NOMO-1 (cell line): Measurements from ENCODE around the gene PRKCB.
"Not testable (repeated sequence)": the region's sequence is repeated elsewhere in the genome, so short reads cannot be mapped to it uniquely, and the experiment has no call there.

Source experiments
- DNase-seq, 2 experiments: peaks; one replicate each; lab custom pipeline; 2025; ENCODE audit not compliant: unreplicated experiment in 2 of 2; lab: John Stamatoyannopoulos, UW

The PRKCB gene

DNA sequence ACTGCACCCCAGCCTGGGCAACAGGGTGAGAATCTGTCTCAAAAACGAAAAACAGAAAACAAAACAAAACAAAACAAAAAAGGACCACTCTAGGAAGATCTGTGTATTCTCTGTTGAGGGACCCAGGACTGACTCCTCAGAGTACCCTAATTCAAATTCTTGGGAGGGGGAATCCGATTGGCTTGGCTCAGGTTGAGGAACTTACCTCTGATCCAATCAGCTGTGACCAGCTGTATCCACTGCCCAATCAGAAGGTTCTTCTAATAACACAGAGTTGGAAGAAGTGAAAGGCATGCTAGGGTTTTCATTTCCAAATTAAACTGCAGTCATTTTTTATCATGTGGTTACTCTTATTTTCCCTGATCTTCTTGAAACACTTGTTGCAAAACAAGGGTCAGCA is 314.5 kb downstream of the PRKCB start:
- DNase-seq = no peak

DNA sequence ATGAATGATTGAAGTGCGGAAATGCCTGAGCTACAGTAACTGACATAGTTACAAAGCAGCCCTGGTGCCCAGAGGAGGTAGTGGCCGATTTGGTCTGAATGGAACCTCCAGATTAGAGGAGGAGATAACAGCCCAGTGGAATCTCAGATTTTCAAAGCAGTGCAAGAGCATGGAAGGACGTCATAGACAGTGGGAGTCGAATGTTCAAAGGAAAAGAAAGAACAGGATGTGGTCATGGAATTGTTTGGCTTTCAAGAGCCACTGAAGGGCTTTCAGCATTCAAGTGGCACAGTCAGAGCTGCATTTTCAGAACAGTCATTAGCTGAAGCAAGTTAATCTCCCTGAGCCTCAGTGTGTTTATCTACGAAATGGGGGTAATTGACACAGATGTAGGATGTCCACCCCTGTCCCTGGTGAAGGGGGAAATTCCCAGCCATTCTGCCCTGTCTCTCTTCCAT is 315.7 kb downstream of the PRKCB start:
- DNase-seq = no peak

DNA sequence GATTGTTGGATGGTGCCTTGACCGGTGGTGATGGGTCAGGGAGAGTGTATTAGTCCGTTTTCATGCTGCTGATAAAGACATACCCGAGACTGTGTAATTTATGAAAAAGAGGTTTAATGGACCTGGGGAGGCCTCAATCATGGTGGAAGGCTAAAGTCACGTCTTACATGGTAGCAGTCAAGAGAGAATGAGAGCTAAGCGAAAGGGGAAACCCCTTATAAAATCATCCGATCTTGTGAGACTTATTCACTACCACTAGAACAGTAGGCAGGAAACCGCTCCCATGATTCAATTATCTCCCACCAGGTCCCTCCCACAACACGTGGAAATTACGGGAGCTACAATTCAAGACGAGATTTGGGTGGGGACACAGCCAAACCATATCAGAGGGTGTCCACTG is 316.3 kb downstream of the PRKCB start:
- not testable (repeated sequence) for DNase-seq

DNA sequence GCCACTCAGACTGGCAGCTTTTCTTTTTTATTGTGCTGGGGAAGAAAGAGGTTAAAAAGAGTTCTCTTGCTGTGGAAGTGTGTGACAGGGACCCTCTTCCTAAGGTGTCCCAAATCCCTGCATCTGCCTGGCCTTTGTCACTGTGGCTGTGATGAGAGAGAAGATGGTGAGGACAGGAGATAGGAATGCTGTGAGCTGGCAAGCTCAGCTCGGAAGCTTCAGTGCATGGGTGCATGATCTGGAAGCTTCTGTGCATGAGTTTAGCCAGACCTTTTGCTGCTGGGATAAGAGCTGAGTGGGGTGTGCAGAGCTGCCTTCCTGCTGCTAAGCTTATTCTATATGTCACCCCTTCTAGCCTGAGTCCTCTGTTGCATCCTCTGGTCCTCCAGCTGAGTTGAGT is 317.0 kb downstream of the PRKCB start:
- DNase-seq = no peak

DNA sequence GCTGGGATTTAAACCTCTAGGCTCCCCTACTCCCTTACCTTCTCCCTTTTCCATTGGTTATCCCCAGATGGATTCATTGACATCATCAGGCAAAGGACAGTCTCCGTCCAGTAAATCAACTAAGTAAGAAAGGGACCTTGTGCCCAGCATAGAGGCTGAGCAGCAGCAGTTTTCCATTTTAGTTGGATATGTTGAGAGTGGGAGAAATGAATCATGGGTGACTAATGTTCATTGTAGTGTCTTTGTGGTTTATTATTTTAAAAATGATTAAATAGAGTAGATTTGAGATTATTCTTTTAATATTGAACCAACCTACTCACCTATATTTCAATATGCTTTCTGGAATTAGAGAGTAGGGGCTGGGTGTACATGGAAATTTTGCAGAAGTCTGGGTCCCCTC is 321.0 kb downstream of the PRKCB start:
- DNase-seq = no peak

DNA sequence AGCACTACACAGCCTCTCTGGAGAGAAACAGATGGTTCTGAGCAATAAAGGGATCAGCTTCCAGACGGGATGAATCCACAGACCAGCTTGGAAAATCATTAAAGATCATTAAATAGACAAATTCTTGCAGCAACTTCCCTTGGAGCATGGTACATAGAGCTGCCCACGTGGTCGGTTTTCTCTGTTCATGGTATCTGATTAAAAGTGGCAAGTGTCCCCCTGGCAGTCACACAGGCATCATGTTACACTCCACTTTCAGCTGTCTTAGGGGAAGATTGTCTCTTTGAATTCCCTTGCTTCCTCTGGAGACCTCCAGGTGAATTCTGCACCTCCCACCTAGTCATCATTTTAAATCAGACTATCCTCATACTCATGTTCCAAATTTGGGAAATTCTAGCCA is 328.2 kb downstream of the PRKCB start:
- DNase-seq = no peak

DNA sequence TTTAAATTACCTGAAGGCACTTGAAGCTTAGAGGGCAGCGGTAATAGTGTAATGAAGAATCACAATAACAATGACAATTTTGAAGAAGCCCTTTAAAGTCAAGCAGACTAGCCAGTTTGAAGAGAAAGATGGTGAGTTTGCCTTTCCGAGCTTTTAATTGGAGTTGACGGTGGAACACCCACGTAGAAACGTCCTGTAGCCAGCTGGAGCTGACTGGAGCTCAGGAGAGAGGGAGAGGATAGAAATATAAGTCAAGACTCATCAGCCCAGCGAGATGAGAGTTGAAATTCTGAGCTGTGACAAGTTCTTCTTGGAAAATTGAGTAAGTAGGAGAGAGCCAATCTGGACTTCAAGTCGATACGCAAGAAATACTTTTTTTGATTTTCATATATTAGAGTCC is 328.6 kb downstream of the PRKCB start:
- no peak for DNase-seq

DNA sequence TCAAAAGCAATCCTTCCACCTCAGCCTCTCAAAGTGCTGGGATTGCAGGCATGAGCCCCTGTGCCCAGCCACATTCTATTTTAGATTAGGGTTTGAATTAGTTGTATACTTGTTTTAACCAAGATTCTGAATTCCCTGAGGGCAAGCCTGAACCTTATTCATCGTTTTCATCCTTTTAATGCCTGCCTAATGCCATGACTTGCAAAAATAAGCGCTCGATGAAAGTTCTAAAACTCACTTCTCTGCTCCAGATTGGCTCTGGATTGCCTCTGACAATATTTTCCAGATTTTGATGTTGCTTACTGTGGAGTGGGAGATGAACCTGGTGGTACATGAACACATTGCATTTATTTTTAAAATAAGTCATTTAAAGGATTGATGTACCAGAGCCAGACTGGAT is 329.5 kb downstream of the PRKCB start:
- DNase-seq = no peak

DNA sequence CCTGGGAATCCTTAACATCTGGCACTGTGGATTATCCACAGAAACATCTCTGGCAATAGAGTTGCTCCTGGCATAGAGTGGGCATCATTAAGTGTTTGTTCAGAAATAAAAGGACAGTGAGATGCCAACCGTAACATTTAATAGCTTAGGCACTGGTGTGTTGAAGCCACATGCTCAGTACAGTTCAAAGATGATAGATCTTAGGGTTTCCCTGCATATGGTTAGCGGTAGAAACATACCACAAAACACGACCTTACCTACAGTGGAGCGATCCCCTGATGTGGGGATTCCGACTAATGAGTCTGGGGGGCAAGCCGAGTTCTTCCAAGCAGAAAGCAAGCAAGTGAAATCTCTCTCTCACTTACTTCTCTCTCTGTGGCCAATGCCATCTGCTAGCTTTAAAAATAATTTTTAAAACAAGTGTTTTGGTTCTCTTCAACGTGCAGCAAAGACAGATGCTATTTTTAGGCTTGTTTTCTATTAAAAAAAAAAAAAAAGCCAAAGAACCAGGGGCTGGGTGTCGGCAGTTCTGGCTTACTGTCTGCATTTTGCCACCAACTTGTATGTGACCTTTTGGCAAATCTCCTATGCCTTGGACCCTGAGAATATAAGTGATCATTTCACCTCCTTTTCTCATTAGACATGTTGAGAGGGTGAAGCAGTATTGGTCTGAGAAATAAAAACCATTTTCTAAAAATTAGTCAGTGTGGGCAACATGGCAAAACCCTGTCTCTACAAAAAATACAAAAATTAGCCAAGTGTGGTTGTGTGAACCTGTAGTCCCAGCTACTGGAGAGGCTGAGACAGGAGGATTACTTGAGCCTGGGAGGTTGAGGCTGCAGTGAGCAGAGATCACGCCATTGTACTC is 331.1 kb downstream of the PRKCB start:
- DNase-seq = no peak

DNA sequence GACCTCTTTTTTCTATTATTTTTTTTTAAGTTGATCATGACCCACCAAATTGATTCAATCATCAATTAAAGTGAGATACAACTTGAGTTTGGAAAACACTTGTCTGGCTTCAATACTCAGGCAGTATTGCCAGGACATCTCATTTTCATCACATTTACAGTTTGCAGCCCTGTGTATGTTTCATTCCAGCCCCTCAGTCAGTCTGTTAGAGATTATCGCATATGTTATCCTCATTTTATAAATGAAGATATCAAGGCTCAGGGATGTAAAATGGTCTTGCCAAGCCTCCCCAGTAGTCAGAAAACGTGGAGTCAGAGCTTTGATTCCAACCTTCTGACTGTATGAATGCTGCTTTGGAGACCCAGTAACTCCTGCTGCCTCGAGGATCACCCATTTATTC is 333.1 kb downstream of the PRKCB start:
- no peak for DNase-seq

DNA sequence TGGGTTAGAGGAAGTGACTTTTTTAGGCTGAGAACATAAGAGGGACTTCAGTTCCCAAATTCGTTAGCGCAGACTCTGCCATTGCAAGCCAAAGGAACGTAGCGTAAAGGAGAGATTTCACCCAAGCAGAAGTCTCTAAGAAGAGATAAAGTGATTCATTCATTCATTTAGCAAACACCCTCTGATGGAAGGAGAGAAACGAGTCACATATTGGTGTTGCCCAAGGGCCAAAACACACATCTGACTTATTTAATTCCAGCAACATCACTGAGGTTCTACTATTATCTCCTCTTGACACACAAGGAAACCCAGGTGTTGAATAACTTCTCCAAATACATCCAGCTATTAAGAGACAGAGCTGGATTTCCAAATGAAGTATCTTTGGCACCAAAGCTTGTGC is 334.6 kb downstream of the PRKCB start:
- no peak for DNase-seq

DNA sequence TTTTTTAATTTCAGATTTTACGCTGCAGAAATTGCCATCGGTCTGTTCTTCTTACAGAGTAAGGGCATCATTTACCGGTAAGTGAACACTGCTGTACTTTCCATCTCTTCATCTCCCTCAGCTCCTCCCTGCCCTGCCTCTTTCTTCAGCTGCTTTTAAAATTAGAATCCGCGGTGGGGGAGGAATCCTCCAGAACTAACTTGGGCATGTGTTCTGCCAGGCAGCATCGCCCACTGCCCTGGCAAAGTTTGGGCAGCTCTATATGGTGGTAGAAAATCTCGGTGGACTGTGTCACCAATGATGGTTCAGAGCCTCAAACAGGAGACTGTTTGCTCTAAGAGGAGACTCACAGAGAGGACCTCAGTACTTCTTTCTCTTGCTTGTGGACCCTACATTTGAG is 338.7 kb downstream of the PRKCB start:
- DNase-seq = no peak

DNA sequence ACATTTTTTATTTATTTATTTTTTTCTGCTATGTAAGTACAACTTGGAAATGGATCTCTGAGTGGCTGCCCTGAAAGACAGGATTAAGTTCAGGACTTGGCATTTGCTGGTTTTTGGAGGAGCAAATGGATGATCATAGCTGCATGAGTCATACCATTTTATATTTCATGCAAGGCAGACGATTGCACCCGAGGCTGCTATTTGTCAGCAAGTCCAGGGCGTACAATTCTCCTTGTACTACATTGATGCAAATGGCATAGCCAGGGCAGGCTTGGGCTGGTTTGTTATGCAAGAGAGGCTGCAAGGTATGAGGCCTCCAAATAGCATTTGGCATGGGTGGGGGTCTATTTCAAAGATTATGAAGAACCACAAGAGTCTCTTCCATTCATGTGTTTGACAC is 339.2 kb downstream of the PRKCB start:
- DNase-seq = no peak

DNA sequence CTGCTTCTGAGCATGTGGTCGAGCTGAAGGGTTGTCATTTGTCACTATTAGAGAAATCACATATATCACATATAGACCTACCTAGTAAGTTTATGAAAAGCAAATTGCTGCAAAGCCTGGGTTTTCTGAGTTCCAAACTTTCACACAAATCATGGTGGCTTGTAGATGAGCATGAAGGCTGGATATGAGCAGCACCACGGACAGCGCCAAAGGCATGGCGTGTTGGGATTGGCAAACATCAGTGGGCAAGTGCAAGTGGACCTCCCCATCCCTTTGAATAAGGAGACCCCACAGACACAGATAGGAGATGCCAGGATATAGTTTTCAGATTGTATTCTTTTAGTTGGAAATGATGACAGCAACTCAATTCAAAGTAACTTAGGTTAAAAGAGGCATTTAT is 342.7 kb downstream of the PRKCB start:
- DNase-seq = no peak

DNA sequence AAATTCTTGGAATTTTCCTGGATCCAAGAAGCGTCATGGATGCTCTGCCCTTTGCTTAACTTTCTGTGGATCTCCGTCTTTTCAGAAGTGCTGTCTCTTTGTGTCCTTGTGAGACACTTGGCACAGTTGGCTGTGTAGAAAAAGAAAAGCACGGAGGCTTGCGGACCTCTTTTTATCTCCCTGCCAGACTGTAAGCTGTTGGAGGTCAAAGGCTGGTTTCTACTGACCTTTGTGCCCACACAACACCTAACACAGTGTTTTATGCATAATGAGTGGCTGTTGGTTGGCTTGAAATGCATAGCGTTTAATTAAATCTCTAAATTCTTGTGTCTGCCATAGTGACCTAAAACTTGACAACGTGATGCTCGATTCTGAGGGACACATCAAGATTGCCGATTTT is 344.7 kb downstream of the PRKCB start:
- DNase-seq = no peak

DNA sequence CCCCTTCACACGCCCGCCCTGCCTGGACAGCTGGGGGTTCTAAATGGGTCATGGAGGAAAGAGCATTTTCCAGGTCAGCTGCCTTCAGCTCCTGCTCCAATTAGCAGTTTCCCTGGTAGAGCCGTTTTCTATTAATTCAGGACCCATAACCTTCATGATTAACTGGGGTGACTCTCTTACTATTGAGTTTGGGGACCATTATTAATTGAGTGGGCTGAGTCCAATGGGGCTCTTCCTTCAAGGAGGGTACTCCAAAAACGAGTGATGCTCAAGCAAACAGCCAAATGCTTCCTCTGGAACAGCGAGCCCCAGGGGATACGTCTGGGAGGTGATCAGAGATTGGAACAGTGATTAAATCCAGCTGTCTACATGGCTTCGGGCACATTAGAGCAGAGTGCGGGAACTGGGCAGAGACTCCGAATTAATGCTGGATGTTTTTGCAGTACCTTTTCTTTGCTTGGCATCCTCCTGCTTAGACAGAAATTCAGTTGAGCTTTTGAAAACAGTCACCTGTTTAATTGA is 352.3 kb downstream of the PRKCB start:
- no peak for DNase-seq

DNA sequence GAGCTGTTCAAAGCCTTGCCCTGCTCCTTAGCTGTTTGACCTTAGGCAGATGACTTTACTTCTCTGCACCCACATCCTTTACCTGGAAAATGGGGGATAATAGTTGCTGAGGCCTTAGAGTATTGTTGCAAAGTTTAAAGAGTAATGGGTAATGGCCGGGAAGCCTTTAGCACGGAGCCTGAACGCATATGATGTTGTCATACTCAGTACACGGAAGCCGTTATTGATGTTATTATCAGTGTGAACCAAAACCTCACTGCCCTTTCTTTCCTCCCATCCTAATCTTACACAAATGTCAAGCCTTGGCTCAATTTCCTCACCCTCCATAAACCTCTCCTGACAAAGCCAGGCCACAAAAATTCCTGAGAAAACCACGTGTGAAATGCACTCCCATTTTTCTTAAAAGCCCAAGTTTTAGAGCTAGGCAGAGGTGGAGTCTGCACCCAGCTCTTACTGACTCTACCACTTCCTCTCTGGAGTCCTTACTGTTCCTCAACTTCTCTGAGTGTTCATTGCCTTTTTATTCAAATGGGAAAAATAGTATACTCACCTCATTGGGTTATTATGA is 353.1 kb downstream of the PRKCB start:
- DNase-seq = no peak

DNA sequence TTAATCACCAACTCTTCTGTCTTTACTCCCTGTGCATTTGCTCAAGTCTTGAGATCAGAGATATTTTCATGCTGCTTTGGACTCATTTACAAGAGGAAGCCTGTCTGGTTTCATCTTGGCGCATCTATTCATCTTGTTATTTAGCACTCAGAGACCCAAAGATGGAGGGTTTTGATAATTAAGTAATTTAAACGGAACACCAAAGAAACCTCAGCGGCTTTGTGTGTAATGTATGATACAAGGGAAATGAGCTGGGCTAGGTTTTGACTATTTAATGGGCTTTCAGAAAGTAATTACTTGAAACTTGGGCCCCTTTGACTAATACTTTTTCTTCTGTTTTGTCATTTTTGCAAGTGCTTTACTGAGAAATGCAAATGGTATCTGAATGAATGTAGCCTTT is 354.2 kb downstream of the PRKCB start:
- no peak for DNase-seq

DNA sequence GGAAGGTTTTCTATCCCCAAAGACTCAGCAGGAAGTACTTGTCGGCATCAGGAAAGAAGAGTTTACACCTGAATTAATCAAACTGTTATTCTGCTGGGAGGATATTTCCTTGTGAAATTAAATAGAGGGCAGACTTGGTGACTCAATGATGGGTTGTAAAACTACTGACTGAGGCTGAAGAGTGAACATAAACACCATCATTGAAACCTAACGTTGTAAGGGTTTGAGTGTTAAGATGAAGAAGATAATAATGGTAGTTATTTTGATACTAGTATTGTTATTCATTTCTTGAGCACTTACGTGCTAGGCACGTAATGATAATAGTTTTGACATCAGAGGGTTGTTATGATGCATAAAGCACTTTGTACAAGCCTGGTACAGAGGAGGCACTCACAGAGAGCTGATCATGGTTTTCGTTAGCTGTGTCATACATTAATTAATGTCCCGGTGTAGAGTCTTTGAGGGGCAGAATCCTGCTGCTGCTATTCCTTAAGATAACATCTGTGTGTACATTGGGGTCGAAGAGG is 356.2 kb downstream of the PRKCB start:
- DNase-seq = no peak

DNA sequence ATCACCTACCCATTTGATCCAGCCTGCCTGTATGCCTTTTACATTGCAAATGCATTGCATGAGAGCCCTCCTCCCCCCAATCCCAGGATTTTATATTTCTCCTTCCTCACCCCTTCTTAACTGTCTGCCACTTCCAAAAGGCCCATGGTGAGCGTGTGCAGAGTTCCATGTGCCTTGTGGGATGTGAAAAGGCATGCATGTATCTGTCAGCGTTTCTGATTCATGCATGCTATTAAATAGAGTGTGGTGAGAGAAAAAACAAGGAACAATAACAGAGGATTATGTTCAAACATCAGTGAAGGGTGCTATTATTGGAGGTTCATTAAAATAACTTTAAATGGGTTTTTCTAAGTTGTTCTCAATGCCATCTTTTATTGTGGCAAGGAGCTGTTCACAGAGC is 359.4 kb downstream of the PRKCB start:
- no peak for DNase-seq

DNA sequence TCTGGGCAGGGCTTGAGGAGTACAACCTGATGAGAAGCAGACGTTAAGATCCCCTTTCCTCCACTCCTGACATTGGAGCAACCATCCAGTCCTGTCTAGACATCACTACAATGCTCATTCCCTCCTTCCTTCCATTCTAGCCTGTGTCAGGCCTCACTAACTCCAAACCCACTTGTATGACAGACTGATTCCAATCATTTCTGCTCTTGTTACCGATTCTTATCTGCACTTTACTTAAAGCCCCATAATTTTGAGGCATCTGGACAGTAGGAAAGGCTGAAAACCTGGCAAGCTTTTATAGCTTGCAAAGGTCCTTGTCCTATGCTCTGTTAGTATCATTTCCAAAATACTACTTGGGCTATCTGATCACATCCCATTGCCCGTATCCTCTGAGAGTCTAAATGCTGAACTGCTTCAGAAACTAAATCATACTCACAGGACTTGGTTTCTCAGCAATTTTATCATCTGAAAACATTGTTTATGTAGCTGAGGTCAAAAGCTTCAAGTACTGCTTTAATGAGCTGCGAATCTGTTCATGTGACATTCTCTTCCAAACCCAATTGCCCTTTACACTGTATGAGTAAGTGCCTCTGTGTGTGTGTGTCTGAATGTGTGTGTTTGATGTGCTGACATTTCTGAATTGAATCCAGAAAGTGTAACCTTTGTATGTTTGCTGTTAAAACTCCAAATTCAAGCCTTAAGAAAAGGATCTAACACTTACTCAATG is 363.2 kb downstream of the PRKCB start:
- DNase-seq = no peak
